Activated CD4-positive, alpha-beta T cell treated with anti-CD3 and anti-CD28 coated beads, Interleukin-2, amount 50 U/mL, for 4 hours (primary cell): ENCODE measurements around the gene TXNDC12.
"Not testable (repeated sequence)": the region's sequence is repeated elsewhere in the genome, so short reads cannot be mapped to it uniquely, and the experiment has no call there.

Experiments used
- DNase-seq, 2 experiments: peaks; one replicate each; pipeline ENCODE4 v3.0.0-alpha.2; 2020

TXNDC12 gene

DNA sequence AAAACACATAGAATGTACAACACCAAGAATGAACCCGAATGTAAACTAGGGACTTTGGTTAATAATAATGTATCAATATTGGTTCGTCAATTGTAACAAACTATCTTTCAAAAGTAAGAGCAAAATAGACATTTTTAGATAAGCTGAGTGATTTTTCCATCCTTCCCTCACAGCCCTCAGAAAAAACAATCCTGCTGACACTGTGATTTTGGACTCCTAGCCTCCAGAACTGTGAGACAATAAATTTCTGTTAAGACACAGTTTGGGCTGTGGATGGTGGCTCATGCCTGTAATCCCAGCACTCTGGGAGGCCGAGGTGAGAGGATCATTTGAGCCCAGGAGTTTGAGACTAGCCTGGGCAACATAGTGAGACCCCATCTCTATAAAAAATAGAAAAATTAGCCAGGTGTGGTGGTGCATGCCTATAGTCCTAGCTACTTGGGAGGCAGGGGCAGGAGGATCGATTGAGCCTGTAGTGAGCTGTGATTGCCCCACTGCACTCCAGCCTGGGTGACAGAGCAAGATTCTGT lies 9.3 kb downstream of the TXNDC12 start:
- DNase-seq: not testable (repeated sequence)

DNA sequence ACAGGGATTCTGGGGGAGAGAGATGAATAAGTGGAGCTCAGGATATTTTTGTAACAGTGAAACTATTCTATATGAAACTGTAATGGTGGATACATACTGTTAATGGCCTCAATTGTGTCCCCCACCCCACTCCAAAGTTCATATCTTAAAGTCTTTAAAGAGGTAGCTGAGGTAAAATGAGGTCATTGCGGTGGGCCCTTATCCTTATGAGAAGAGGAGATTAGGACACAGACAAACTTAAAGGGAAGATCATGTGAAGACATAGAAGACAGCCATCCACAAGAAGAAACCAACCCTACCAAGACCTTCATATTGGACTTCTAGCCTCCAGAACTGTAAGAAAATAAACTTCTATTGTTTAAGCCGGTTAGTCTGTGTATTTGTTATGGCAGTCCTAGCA lies 9.8 kb downstream of the TXNDC12 start:
- no peak for DNase-seq

DNA sequence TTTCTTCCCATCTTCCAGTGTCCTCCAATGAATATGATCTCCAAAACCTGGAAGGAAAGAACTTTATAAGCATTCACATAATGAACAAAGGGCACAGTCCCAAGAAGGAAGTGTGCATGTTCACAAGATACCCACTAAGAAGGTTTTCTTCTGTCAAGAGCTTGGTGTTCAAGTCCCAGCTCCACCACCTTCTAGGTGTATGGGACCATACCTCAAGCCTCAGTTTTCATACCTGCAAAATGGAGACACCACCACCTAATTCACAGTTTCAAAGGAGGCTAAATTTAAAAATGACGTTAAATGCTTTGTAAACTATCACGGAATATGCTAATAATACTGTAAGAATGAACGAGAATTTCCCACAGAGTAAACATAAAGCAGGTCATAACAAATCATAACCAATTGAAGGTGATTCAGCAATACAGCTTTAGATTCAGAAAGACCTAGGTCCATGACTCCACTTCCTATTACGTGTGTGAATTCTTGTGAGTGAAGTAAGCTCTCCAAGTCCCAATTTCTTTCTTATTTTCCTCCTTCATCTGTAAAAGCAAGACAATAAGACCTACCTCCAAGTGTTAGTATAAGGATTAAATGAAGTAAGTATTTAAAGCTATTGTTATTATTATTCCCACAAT lies 13.3 kb downstream of the TXNDC12 start:
- no peak for DNase-seq

DNA sequence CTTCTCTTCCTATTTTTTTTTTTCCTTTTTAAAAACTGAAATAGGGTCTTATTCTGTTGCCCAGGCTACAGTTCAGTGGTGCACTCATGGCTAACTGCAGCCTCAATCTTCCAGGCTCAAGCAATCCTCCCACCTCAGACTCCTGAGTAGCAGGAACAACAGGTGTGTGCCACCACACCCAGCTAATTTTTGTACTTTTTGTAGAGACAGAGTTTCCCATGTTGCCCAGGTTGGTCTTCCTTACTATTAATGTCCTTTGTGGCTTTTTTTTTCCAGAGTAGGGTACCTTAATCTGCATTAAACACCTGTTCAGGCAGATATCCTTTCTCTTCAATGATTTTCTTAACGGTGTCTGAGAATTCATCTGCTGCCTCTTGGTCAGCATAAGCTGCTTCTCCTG lies 17.1 kb downstream of the TXNDC12 start:
- no peak for DNase-seq

DNA sequence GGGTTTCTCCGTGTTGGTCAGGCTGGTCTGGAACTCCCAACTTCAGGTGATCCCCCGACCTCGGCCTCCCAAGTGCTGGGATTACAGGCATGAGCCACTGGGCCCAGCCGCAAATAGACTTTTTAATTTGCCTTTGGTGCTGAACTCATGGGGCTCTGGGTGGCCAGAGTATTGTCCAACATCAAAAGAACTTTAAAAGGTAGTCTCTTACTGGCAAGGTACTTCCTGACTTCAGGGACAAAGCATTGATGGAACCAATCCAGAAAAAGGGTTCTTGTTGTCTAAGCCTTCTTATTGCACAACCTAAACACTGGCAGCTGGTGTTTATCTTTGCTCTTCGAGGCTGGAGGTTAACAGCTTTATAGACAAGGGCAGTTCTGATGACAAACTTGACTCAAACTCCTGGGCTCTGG lies 17.6 kb downstream of the TXNDC12 start:
- no peak for DNase-seq

DNA sequence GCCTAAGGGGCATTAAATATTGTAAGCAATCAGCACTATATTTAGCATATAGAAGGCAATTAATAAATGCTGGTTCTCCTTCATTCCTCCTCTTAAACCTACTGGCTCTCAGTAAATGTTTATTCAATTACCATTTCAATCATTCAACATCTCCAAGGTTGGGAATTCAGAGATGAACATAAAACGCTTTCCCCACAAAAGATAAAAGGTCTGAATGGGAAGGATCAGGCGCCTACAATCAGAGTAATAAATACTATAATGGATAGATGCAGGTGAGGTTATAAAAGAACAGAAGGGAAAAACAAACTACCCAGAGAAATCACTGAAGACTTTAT lies 21.0 kb downstream of the TXNDC12 start:
- DNase-seq: no peak

DNA sequence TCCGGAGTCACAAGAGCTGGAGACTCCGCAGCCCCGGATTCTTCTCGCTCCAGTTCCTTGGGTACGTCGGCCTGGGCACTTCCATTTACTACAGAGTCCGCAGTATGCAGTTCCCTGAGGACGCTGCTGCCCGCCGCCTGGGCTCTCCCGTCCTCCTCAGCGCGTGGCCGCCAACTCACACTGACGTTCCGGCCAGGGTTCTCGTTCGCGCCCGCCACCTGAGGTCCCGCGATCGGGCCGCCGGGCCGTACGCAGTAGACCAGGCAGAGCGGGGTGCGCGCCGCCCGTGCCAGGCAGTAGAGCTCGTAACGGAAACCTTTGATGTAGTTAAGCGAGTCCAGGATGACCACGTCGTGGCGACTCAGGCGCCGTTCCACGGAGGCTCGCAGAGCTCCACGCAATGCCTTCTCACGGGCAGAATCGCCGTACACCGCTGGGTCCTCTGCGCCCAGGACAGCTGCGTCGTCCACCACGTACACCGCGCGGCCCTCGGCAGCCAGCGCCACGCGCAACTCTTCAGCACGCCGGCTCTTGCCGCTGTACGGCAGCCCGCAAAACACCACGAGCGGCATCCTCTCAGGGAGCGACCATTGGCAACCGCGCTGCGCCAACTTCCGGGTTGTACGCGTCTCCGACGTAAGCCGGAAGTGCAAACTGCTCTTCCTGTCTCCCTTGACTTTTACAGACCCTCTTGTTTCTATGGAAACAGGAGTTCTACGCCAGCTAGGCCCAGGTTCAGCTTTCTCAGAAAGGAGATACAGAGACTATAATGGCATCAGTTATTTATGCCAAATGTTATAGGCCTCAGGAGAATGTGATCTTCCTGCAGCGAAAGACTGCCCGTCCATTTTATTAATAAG lies 21.6 kb downstream of the TXNDC12 start, which contains the start of gene KTI12:
KTI12 (minus strand) TSS at position 621 of the 860 bp plus-strand sequence; CDS start at position 572, 49 bp downstream.
- peak; percentile 79 to 82 for DNase-seq

DNA sequence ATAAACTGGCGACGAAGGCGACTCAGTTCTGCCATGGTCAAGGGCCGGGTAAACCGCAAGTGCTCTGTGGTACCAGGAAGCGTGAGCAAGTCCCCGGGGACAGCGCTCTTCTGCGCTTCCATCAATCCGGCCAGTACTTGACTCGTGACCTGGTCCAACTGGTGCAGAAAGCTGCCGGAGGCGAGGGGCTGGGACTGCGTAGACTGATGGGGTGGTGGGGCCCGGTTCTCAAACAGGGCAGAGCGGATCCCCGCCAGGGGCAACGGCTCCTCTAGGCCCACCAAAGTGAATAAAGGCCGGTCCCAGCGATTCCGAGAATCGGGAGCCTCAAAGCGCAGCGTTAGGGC lies 22.2 kb downstream of the TXNDC12 start:
- no peak for DNase-seq

DNA sequence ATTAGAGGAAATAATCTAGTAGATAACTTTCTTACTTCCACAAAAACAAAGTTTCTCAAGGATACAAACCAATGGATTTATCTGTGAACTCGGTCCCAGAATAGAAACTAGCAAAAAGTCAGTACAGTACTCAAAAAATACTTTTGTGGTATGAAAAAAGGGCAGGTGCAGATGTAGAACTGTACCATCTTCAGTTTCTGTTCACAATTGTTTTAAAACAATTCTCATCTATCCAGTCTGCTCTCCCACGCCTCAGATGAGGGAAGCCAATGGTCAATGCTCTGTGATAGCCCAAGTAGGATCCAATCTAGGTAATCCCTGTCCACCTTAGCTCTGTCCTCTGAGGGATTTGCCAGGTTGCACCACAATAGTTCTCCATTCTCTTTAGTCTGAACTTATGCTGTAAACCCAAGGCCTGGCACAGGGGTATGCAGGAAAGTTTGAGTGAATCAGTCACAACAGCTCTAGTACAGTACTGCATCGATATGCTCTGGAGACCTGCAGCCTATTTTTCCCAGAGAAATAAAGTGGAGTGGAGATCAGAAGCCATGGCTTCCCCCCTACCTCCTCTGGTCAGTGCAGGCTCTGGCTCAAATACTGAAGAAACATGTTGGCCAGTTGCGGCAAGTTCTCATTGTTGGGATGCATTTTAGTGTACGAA lies 22.7 kb downstream of the TXNDC12 start:
- DNase-seq: no peak

DNA sequence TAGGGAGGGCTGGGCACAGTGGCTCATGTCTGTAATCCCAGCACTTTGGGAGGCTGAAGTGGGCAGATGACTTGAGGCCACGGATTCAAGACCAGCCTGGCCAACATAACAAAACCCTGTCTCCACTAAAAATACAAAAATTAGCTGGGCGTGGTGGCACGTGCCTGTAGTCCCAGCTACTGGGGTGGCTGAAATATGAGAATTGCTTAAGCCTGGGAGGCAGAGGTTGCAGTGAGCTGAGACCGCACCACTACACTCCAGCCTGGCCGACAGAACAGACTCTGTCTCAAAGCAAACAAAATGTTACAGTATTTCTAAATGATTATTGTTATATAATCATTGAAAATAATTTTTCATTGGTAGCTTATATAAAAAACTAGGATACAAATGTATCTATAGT lies 26.2 kb downstream of the TXNDC12 start:
- DNase-seq: not testable (repeated sequence)

DNA sequence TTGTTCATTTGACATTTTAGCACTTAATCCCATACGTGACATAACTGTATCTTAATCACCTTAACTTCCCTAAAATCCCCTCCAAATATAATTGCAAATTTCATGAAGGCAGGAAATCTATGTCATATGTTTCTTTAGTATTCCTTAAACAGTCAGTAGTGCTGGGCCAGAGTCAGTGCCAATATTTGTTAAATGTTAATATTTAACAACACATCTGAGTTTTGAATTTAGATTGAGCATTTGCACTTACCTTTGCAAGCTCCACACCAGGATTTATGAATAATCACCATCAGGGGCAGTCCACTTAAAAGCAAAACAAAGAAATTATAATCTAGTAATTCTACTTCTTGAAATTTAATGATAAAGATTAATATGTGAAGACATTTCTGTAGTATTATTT lies 26.7 kb downstream of the TXNDC12 start:
- no peak for DNase-seq

DNA sequence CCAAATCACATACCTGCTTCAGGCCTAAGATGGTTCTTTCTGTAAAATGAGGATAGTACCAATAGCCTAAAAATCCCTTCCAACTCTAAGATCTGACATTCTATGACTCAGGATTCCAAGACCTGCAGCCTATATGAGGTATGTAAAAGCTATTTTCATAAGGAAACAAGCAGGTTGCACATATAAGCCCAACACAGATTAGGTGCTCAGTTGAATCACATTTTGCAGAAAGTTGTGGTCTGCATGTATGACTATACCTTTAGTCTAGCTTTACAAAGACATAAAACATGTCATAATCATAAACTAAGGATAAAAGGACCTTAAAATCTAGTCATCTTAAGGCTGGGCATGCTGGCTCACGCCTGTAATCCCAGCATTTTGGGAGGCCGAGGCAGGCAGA lies 28.7 kb downstream of the TXNDC12 start:
- no peak for DNase-seq

DNA sequence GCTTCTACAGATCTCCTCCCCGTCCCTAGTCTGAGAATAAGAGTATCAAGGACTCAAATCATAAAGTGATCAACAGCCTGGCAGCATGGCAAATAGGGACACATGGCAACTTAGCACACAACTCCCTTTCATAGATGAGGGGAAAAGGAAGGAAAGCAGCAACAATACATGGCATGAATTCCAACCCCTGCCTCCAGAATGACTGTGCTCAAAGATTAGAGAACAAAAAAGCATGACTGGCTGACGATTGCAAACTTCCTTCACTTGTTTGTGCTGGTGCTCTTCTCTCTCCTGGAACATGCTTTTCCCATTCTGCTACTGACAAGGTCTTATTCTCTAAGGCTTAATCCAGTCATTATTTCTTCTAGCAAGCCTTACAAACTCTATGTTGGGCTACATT lies 32.9 kb downstream of the TXNDC12 start:
- DNase-seq: no peak

DNA sequence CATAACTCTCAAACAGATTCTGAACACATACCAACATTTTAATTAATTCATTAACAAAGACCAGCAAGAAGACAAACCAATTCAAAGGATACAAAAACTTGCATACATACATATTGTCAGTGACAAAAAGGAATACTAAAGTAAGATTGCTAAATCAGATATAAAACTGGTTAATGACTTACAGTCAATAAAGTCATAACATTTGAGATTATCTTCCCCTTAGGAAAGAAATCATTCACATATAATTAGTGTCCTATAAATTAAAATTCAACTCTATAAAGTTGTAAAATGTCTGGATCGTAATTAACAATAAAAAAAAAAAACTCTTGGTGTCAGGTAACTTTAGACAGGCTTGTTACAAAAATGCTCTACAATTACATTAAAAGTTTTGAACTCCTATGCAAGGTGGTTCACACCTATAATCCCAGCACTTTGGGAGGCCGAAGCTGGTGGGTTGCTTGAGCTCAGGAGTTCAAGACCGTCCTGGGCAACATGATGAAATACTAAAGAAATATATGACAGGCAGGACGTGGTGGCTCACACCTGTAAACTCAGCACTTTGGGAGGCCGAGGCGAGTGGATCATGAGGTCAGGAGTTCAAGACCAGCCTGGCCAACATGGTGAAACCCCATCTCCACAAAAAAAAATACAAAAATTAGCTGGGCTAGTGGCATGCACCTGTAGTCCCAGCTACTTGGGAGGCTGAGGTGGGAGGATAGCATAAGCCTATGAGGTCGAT lies 46.8 kb downstream of the TXNDC12 start:
- no peak for DNase-seq

DNA sequence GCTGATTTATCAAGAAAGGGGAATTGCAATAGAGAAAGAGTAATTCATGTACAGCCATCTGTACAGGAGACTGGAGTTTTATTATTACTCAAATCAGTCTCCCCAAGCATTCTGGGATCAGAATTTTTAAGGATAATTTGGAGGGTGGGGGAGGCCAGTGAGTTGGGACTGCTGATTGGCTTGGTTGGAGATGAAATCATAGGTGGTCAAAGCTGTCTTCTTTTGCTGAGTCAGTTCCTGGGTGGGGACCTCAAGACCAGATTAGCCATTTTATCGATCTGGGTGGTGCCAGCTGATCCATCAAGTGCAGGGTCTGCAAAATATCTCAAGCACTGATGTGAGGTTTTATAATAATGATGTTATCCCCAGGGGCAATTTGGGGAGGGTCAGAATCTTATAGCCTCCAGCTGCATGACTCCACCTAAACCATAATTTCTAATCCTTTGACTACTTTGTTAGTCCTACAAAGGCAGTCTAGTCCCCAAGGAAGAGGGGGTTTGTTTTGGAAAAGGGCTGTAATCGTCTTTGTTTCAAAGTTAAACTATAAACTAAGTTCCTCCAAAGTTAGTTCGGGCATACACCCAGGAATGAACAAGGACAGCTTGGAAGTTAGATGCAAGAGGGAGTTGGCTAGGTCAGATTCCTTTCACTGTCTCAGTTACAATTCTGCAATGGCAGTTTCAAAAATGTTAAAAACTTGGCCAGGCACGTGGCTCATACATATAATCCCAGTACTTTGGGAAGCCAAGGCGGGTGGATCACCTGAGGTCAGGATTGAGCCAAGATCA lies 47.6 kb downstream of the TXNDC12 start:
- no peak for DNase-seq

DNA sequence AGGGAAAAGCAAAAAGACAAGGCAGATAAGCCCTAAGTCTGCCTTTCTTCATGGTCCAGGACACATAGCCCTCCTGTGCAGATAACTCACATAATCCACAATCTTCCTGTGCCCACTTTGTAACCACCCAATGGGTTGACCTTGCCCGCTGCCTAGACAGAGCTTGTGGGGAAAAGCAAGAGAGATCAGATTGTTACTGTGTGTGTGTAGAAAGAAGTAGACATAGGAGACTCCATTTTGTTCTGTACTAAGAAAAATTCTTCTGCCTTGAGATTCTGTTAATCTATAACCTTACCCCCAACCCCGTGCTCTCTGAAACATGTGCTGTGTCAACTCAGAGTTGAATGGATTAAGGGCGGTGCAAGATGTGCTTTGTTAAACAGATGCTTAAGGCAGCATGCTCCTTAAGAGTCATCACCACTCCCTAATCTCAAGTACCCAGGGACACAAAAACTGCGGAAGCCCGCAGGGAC lies 48.9 kb downstream of the TXNDC12 start:
- DNase-seq: not testable (repeated sequence)

DNA sequence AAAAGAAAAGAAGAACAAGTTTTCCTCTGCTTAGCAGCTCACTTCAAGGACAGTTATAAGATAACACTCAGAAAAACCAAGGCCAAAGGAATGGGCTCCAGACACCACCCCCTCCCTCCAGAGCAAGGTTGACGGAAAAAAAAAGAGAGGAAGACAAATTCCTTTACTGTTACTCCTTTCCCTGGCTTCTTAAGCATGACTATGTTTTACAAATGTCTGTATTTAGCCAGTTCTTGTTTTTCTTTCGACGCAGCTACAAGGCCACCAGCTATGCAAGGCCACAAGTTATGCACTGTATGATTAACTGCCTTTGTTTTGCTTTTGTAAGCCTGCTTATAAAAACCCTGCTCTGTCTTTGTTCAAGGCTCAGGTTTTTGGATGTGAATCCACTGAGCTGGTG lies 49.4 kb downstream of the TXNDC12 start:
- not testable (repeated sequence) for DNase-seq

DNA sequence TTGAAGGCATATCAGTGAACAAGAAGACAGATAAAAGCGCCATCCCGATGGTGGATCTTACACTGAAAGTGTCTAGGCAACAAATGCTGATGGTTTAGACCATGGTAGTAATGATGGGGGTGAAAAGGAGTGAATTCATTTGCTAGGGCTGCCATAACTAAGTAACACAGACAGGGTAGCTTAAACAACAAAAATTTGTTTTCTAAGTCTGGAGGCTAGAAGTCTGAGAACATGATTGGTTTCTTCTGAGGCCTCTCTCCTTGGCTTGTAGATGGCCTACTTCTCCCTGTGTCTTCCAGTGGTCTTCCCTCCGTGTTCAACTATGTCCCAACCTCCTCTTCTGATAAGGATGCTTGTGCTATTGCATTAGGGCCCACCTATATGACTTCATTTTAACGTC lies 51.1 kb downstream of the TXNDC12 start:
- no peak for DNase-seq

DNA sequence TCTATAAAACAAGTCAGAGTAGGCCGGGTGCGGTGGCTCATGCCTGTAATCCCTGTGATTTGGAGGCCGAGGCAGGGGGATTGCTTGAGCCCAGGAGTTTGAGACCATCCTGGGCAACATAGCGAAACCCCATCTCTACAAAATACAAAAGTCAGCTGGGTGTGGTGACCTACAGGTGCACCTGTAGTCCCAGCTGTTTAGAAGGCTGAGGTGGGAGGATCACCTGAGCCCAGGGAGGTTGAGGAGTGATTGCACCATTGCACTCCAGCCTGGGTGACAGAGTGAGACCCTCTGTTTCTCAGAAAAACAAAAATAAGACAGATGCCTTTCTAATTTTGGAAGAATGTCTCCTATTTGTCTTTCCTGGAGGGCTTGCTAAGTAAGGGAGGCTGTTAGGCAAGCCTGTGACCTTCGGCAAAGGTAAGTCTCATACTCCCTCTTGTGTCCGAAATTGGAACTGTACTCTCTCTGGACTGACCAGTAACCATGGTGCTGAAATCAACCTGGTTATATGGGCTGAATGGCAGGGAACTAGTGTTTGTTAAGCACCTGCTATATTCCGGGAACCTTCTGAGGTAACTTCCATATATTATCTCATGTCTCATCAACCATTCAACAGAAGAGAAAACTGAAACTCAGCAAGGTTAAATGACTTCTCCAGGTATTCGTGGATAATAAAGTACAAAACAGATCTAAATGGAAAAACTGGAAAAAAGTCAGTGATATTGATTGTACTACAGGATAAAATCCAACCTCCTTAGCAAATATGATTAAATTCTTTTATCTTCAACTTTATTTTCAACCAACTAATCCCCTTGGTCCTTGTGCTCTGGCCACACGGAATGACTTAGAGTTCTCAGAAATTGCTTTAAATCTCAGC lies 52.7 kb downstream of the TXNDC12 start:
- DNase-seq: no peak

DNA sequence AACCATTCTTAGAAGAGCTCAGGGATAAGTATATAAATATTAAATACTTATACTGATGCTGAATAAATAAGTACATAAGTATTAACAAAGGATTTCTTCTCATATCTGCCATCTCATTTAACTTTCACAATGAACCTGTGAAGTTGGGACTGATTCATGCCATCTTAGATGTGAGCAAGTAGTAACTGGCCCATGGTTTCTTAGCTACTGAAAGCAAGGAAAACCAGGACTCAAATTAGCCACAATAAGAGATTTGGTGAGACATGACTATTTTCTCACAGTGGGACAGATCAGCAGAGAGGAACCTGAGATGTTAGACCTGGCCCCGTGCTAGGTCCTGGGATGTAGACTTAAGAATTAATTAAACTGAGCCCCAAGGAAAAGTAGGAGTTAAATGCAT lies 56.3 kb downstream of the TXNDC12 start:
- no peak for DNase-seq

DNA sequence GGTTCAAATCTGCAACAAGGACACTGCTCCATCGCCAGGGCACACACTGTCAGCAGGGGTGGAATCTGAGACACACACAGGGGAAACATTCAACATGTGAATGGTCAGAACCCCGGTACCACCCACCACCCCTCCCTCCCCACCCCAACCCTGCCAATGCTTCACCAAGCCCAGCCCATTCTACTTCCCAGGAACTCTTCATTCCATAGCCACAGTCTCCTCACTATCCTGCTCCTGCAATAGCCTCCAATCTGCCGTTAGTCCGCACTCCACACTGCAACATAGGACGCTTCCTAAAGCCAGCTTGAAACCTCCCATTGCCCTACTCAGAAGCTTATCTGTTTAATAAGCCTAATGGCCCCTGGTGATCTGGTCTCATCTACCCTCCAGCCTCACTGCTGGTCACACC lies 57.0 kb downstream of the TXNDC12 start:
- DNase-seq: no peak
